Heart right ventricle (tissue), 16 donors: Measurements from ENCODE around the gene TMTC2. TPM values are rescaled to one million over a fixed set of nuclear protein-coding genes. Genes with fewer than 3 reads are reported as not detected.

Experiments used
- ATAC-seq, 8 donors: fragments of 200-7000 bp; cut with Tn5 transposase; one replicate each; pipeline ENCODE4 v1.9.1; 2020; ENCODE audit warnings: mild to moderate bottlenecking in 8 of 8, moderate library complexity in 8 of 8, moderate number of reproducible peaks in 1 of 8
- DNase-seq, 2 donors: peaks; one replicate each; pipeline ENCODE4 v3.0.0-alpha.2; 2020
- H3K27ac ChIP-seq, 10 donors: fragments of 200-600 bp; sonication (generic) in 2 of 10; one replicate each; pipeline versions ENCODE4 v1.5.0 to v1.8.0; 2020 to 2022; ENCODE audit warnings: mild to moderate bottlenecking in 3 of 10
- H3K27me3 ChIP-seq, 7 donors: fragments of 200-600 bp; one replicate each; pipeline ENCODE4 v1.8.0; 2021 to 2022; ENCODE audit warnings: mild to moderate bottlenecking in 2 of 7
- H3K36me3 ChIP-seq, 9 donors: fragments of 200-600 bp; sonication (generic) in 1 of 9; one replicate each; pipeline versions ENCODE4 v1.5.0 to v1.8.0; 2020 to 2022; ENCODE audit warnings: mild to moderate bottlenecking in 2 of 9
- H3K4me1 ChIP-seq, 9 donors: fragments of 200-600 bp; sonication (generic) in 1 of 9; one replicate each; pipeline versions ENCODE4 v1.5.0 to v1.8.0; 2020 to 2022; ENCODE audit warnings: mild to moderate bottlenecking in 4 of 9
- H3K4me3 ChIP-seq, 10 donors: fragments of 200-600 bp; sonication (generic) in 2 of 10; one replicate each; pipeline versions ENCODE4 v1.5.0 to v1.8.0; 2020 to 2022; ENCODE audit warnings: mild to moderate bottlenecking in 7 of 10, moderate library complexity in 2 of 10
- H3K9me3 ChIP-seq, 11 donors: fragments of 200-600 bp in 10 of 11; sonication (generic) in 2 of 11; one replicate each; pipeline versions ENCODE4 v1.5.0 to v1.8.0; 2013 to 2022; ENCODE audit warnings: mild to moderate bottlenecking in 2 of 11, control low read depth in 1 of 11, moderate library complexity in 1 of 11
- CTCF ChIP-seq, 9 donors: fragments of 200-600 bp; sonication (generic) in 2 of 9; IDR thresholded peaks; one replicate each; pipeline versions ENCODE4 v1.5.0 to v1.8.0; 2021 to 2022; ENCODE audit warnings: antibody characterized with exemption in 9 of 9, mild to moderate bottlenecking in 5 of 9, moderate library complexity in 1 of 9
- WGBS, 2 donors: extraction: QIAGEN DNeasy Blood & Tissue Kit; methylation state at CpG; one replicate each; pipeline ENCODE4 v1.1.7; 2013; ENCODE audit warnings: inconsistent platforms in 1 of 2; 5-methylcytosine and 5-hydroxymethylcytosine counted together
- intact Hi-C, 10 donors: fragments of 100-400 bp; cut with DNase I; formaldehyde crosslinking; loops; one replicate each; pipeline versions ENCODE4 v1.11.1 to v1.14.2; 2022
- polyA plus RNA-seq, 2 donors: library from polyadenylated mRNA; stranded (reverse); fragments of 200-250 nt; gene quantifications; one replicate each; pipeline ENCODE4 v1.2.3, GENCODE V29; 2013
- total RNA-seq, 10 donors: library from RNA; stranded (reverse); fragmentation: NEBNext Ultra II Directional in 3 of 10; extraction: Animal tissue kit (Norgen Biotek cat#: 25700) in 3 of 10; gene quantifications; one replicate each; pipeline versions ENCODE4 v1.2.1 to v1.2.4, GENCODE V29; 2021 to 2023
- donor health status: Arrhythmogenic right ventricular cardiomyopathy.
- donor health status: ischemic (EF 13 %, LVEDD 7.1; RV severe dilation, severe dysfunction).
- donor health status: healthy with polysubstance abuse.
- donor health status: DM: no; HTN: yes; CAD: no.
- donor health status: DM: no; HTN: no; CAD: no.
- donor health status: ischemic (EF 25% LVEDD 6.9; RV normal size, moderate dysfunction).
- donor health status: ischemic (EF 25% LVEDD 5.7; RV mildly dilated, moderate dysfunction).
- donor health status: healthy.
- donor health status: DM: yes; HTN: yes; CAD: no.
- donor health status: Ischemic cardiomyopathy.
- donor health status: ischemic (EF 35%, LVEDD 5.7; RV mildly dilated, moderate dysfunction).
- donor health status: nonischemic (EF 11% LVEDD 7.7; RV severe dilation, severe dysfunction).
- donor health status: DM: yes; HTN: yes; CAD: no.
- donor health status: PGD.
- donor health status: ischemic (EF 29% LVEDD 5.4; RV normal size, mild dysfunction).
- donor health status: nonischemic (EF 23%, LVEDD 6.1; RV moderate dilation, normal function).

TMTC2 gene
- total and polyA plus RNA-seq, 12 donors = 1.6 to 4.4 (median 2.6) TPM

DNA sequence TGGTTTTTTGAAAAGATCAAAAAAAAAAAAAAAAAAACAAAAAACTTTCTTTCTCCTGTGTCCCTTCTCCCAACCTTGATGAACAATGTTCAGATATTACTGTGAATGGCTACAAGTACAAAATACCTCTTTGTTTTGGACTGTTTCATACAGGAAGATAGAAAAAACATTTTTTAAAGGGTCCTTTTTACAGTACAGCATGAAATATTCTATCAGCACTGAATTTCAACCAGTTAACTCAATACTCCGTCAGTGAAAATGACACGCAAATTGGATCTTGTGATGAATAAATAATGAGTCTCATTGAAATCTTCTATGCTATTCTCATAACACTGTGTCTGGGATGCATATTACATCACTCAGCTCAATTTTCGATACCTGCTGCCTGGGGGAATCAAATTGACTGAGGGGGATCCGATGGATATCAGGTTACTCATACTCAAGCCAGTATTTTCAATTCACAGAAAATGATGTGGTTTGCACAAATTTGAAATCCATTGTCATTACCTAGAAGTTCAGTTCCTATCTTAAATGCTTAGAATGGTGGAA, 179.6 kb downstream of the TMTC2 start:
- no peaks in the 10 kb centered on the region for H3K36me3 ChIP-seq
- H3K9me3 ChIP-seq = no peaks in the 10 kb centered on the region
- H3K27me3 ChIP-seq = no peaks in the 10 kb centered on the region
- DNase-seq = no peak
- no peak overlapping the region for H3K27ac ChIP-seq
- no peak overlapping the region for H3K4me3 ChIP-seq
- peaks cover 0 to 9% (median 0%) of the 10 kb centered on the region in 9 donors for H3K4me1 ChIP-seq
- no peak for ATAC-seq
- intact Hi-C loops = no loop called here
- TF ChIP-seq CTCF (IDR thresholded peaks at IDR 0.05) = no peak
- 89 to 94% methylated on average over 4 of the region's 4 CpGs for WGBS, 2 donors

DNA sequence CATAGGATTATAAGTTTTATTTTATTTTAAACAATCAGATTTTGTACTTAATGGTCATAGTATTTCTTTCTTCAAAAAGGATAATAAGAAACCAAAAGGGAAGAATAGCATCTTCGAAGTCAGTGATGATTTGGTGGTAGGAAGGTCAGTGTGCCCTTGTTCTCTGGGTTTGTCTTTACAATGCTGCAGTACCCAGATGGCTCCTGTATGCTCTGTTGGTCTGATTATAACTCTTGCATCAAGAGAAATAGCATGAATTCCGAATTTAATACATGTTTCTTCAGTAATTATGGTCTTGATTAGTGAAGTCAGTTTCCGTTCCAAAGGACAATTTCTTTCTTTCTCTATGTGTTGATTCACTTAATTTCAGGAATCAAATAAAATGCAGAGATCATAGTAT, 180.2 kb downstream of the TMTC2 start:
- H3K36me3 ChIP-seq = no peaks in the 10 kb centered on the region
- H3K9me3 ChIP-seq = no peaks in the 10 kb centered on the region
- no peak overlapping the region for H3K4me3 ChIP-seq
- peaks cover 0 to 9% (median 0%) of the 10 kb centered on the region in 9 donors for H3K4me1 ChIP-seq
- TF ChIP-seq CTCF (IDR thresholded peaks at IDR 0.05) = no peak
- DNase-seq (no peak), ATAC-seq (no peak)
- WGBS, 2 donors = 85 to 90% methylated on average over 3 of the region's 3 CpGs
- no peaks in the 10 kb centered on the region for H3K27me3 ChIP-seq
- intact Hi-C loops = no loop called here
- H3K27ac ChIP-seq = no peak overlapping the region

GRCh38 chr12:82867762-82868500, 181.2 kb downstream of the TMTC2 start:
- intact Hi-C loops = no loop called here
- 66 to 68% methylated on average over 6 of the region's 6 CpGs for WGBS, 2 donors
- TF ChIP-seq CTCF (IDR thresholded peaks at IDR 0.05) = no peak
- DNase-seq (no peak), ATAC-seq (no peak)
- H3K36me3 ChIP-seq = no peaks in the 10 kb centered on the region
- H3K4me1 ChIP-seq = peaks cover 0 to 9% (median 0%) of the 10 kb centered on the region in 9 donors
- no peak overlapping the region for H3K27ac ChIP-seq
- no peaks in the 10 kb centered on the region for H3K9me3 ChIP-seq
- no peaks in the 10 kb centered on the region for H3K27me3 ChIP-seq
- no peak overlapping the region for H3K4me3 ChIP-seq

DNA sequence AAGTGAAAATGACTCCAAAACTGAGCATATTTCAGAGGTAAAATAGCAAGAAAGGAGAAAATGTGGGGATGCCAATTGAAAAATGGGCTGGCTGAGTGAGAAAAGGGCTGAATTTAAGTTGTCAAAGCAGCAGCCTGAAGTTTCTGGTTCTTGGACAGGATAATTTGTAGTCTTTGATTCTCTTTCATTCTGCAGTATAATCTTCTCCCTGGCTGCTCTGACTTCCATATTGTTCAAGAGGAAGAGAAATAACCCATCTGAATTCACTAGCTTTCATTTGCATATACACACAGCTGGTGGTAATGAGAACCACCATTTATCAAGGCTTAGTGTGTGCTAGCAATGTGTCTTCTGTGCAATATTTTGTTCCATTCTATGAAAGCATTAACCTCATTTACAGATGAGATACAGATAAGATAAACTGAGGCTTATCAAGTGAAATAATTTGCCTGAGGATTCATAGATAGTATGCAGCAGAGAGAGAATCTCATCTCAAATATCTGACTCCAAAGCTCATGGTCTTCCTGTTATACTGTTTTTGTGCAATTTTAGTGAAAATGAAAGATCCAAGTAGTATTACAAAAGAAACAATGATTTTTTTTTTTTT, 184.2 kb downstream of the TMTC2 start:
- Histone ChIP-seq H3K27ac (no peak overlapping the region), H3K36me3 (no peaks in the 10 kb centered on the region), H3K4me3 (no peak overlapping the region), H3K9me3 (no peaks in the 10 kb centered on the region), H3K27me3 (no peaks in the 10 kb centered on the region), H3K4me1 (peaks cover 0 to 9% (median 0%) of the 10 kb centered on the region in 9 donors)
- ATAC-seq (no peak), DNase-seq (no peak)
- no peak for TF ChIP-seq CTCF (IDR thresholded peaks at IDR 0.05)
- intact Hi-C loops = no loop called here
